ENCODE data around the gene RPL22.

RPL22 gene

DNA sequence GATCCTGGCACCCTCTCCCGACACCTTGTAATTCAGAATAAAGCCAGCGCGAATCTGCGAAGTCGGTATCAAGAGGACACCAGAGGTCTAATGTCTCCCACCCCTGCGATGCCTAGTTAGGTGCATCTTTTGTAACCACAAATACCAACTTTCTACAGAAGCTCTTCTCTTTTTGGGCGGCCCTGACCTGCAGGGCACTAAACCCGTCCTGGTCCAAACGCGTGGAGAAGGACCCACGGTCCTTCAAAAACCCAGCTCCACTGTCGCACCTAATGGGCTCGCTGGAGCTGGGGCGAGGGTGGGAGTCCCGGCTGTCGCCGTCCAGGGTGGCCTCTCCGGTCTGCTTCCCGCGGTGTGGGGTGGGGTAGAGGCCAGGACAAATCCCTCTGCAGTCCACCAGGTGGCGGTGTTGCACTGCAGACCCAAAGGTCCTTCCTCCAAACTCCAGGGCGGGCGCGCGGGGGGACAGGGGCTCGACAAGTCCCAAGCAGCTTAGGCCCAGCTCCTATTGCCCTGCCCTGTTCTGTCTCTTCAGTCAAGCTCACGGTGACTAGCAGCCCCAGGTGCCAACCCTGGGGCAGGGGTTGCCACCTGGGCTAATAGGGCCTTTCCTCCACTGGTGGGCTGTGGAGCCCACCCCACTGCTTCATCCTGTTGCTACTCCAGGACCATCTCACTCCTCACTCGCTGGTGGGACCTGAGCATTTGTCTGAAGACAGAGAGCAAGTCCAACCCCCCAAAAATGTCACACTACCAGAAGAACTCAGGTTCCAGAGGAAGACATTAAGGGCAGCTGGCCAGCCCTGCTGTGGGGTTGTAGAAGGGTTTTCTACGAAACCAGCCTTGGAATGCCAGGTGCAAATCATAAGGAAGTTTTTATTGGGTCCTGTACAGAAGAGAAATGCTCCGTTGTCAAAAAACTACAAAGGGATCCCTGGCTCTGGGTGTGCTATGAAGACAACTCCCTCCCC lies 47.4 kb upstream of the RPL22 start:
- TF ChIP-seq, protein P1, sequence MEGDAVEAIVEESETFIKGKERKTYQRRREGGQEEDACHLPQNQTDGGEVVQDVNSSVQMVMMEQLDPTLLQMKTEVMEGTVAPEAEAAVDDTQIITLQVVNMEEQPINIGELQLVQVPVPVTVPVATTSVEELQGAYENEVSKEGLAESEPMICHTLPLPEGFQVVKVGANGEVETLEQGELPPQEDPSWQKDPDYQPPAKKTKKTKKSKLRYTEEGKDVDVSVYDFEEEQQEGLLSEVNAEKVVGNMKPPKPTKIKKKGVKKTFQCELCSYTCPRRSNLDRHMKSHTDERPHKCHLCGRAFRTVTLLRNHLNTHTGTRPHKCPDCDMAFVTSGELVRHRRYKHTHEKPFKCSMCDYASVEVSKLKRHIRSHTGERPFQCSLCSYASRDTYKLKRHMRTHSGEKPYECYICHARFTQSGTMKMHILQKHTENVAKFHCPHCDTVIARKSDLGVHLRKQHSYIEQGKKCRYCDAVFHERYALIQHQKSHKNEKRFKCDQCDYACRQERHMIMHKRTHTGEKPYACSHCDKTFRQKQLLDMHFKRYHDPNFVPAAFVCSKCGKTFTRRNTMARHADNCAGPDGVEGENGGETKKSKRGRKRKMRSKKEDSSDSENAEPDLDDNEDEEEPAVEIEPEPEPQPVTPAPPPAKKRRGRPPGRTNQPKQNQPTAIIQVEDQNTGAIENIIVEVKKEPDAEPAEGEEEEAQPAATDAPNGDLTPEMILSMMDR (IDR thresholded peaks at IDR 0.05; ENCODE audit: borderline replicate concordance, extremely low read depth, low read length, poor library complexity, severe bottlenecking): peak; percentile 91
- no peak for TF ChIP-seq EZH2 (IDR thresholded peaks at IDR 0.05; ENCODE audit: borderline replicate concordance, low read depth, low read length, severe bottlenecking)
- Histone ChIP-seq H3K36me3 (ENCODE audit: insufficient read depth, low read length) (no peaks in the 10 kb centered on the region), H3K4me2 (ENCODE audit: insufficient read depth, low read length) (no peak overlapping the region), H3K79me2 (ENCODE audit: insufficient read depth, low read length) (no peaks in the 10 kb centered on the region), H3K27me3 (ENCODE audit: insufficient read depth, low read length, poor library complexity) (no peaks in the 10 kb centered on the region), H3K9ac (ENCODE audit: low read depth, low read length) (no peak overlapping the region), H4K20me1 (ENCODE audit: insufficient read depth, low read length) (peaks cover 30% of the 10 kb centered on the region), H2AFZ (ENCODE audit: low read depth, low read length) (no peak overlapping the region), H3K4me3 (ENCODE audit: low read depth in 1 of 2, low read length in 2 of 2) (no peak overlapping the region), H3K27ac (ENCODE audit: low read length) (no peak overlapping the region), H3K9me3 (ENCODE audit: insufficient read depth, low read length, severe bottlenecking) (no peaks in the 10 kb centered on the region), H3K4me1 (ENCODE audit: insufficient read depth, low read length) (peaks cover 8% of the 10 kb centered on the region)
- ATAC-seq (ENCODE audit: insufficient read depth, low read depth): peak; percentile 73
- DNase-seq: peak; percentile 77

DNA sequence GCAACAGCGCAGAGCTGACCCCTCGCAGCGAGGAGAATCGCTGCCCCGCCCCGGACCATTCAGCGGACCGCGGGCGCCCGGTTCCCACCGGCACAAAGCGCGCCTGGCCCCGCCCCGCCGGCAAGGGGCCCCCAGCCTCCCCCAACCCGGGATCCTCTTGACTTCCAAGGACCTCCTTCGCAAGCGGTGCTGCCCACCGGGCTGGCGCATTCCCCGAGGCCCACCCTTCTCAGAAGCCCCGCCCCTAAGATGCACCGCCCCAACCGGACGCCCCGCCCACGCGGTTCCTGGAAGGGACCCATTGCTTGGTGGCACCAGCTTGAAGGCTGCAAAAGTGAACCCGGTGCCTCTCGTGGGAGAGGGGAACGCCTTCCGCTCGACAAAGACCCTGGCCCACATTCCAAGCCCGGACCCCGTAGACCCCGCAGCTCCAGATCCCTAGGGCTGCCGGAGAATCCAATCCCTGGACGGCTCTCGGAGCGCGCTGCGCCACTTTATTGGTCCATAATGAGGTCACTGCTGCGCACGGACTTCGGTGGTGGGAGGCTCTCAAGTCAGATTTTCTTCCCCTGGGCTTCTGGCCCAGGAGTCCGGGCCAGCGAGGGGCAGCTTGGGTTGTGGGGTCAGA lies 46.6 kb upstream of the RPL22 start:
- ATAC-seq (ENCODE audit: insufficient read depth, low read depth): no peak
- H3K4me3 ChIP-seq (ENCODE audit: low read depth in 1 of 2, low read length in 2 of 2): no peak overlapping the region
- DNase-seq: peak; percentile 45
- H3K9me3 ChIP-seq (ENCODE audit: insufficient read depth, low read length, severe bottlenecking): no peaks in the 10 kb centered on the region
- peaks cover 30% of the 10 kb centered on the region for H4K20me1 ChIP-seq (ENCODE audit: insufficient read depth, low read length)
- H3K27ac ChIP-seq (ENCODE audit: low read length): no peak overlapping the region
- peaks cover 8% of the 10 kb centered on the region for H3K4me1 ChIP-seq (ENCODE audit: insufficient read depth, low read length)
- no peaks in the 10 kb centered on the region for H3K36me3 ChIP-seq (ENCODE audit: insufficient read depth, low read length)
- no peak overlapping the region for H3K4me2 ChIP-seq (ENCODE audit: insufficient read depth, low read length)
- no peak overlapping the region for H3K9ac ChIP-seq (ENCODE audit: low read depth, low read length)
- H2AFZ ChIP-seq (ENCODE audit: low read depth, low read length): no peak overlapping the region
- no peaks in the 10 kb centered on the region for H3K27me3 ChIP-seq (ENCODE audit: insufficient read depth, low read length, poor library complexity)
- TF ChIP-seq, protein P1 (IDR thresholded peaks at IDR 0.05; ENCODE audit: borderline replicate concordance, extremely low read depth, low read length, poor library complexity, severe bottlenecking): no peak
- no peak for TF ChIP-seq EZH2 (IDR thresholded peaks at IDR 0.05; ENCODE audit: borderline replicate concordance, low read depth, low read length, severe bottlenecking)
- no peaks in the 10 kb centered on the region for H3K79me2 ChIP-seq (ENCODE audit: insufficient read depth, low read length)

DNA sequence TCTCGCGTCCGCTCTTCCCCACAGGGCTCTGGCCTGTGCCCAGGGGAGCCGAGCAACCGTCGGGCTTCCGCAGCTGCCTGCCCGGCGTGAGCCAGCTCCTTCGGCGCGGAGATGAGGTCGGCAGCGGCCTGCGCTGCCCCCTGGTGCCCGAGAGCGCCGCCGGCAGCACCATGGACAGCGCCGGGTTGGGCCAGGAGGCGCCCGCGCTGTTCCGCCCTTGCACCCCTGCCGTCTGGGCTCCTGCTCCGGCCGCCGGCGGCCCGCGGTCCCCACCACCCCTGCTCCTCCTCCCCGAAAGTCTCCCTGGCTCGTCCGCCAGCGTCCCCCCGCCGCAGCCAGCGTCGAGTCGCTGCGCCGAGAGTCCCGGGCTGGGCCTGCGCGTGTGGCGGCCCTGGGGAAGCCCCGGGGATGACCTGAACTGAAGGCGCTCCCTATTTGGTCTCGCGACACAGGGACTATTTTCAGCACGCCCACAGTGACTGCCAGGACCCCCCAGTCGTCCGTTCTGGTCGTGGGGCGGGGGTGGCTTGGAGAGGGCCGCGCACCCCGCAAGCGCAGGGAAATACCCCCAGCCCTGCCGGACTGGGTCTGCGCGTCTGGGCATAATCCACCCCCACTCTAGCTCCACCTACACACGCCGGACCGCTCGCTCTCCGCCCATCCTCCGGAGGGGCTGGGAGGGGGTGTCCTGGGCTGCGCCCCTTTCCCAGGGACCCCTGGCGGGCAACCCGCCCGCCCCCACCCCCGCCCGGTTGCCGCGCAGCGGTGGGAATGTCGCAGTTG lies 45.9 kb upstream of the RPL22 start:
- ATAC-seq (ENCODE audit: insufficient read depth, low read depth): peak; percentile 87
- H3K4me2 ChIP-seq (ENCODE audit: insufficient read depth, low read length): peak overlapping the region; percentile 41
- no peak overlapping the region for H3K4me3 ChIP-seq (ENCODE audit: low read depth in 1 of 2, low read length in 2 of 2)
- no peaks in the 10 kb centered on the region for H3K79me2 ChIP-seq (ENCODE audit: insufficient read depth, low read length)
- H3K27me3 ChIP-seq (ENCODE audit: insufficient read depth, low read length, poor library complexity): no peaks in the 10 kb centered on the region
- H2AFZ ChIP-seq (ENCODE audit: low read depth, low read length): no peak overlapping the region
- no peak overlapping the region for H3K9ac ChIP-seq (ENCODE audit: low read depth, low read length)
- no peaks in the 10 kb centered on the region for H3K36me3 ChIP-seq (ENCODE audit: insufficient read depth, low read length)
- no peak for TF ChIP-seq EZH2 (IDR thresholded peaks at IDR 0.05; ENCODE audit: borderline replicate concordance, low read depth, low read length, severe bottlenecking)
- TF ChIP-seq, protein P1 (IDR thresholded peaks at IDR 0.05; ENCODE audit: borderline replicate concordance, extremely low read depth, low read length, poor library complexity, severe bottlenecking): peak; percentile 86
- H4K20me1 ChIP-seq (ENCODE audit: insufficient read depth, low read length): peaks cover 30% of the 10 kb centered on the region
- H3K4me1 ChIP-seq (ENCODE audit: insufficient read depth, low read length): peaks cover 8% of the 10 kb centered on the region
- H3K27ac ChIP-seq (ENCODE audit: low read length): no peak overlapping the region
- no peaks in the 10 kb centered on the region for H3K9me3 ChIP-seq (ENCODE audit: insufficient read depth, low read length, severe bottlenecking)
- peak; percentile 83 for DNase-seq

Data from DND-41 (cell line).